Upper lobe of left lung (tissue), 4 donors: Measurements from ENCODE around the gene LGI4.

ENCODE experiments used
- POLR2A ChIP-seq, 4 donors: fragments of 450-650 bp; IDR thresholded peaks; one replicate each; pipeline ENCODE4 v1.5.1; 2016 to 2017; ENCODE audit warnings: antibody characterized with exemption in 4 of 4, mild to moderate bottlenecking in 2 of 4
- POLR2AphosphoS5 ChIP-seq, 2 donors: sonication (generic); formaldehyde crosslinking; IDR thresholded peaks; one replicate each; pipeline ENCODE4 v1.5.1; 2017; ENCODE audit warnings: antibody characterized with exemption in 2 of 2
- TF ChIP-seq, protein P1 (sequence below), 6 experiments: fragments of 450-650 bp in 4 of 6; fragments of 200-600 bp in 2 of 6; sonication (generic) in 2 of 6; IDR thresholded peaks; one replicate each; pipeline ENCODE4 v1.5.1; 2016 to 2019; ENCODE audit warnings: antibody characterized with exemption in 6 of 6

DNA sequence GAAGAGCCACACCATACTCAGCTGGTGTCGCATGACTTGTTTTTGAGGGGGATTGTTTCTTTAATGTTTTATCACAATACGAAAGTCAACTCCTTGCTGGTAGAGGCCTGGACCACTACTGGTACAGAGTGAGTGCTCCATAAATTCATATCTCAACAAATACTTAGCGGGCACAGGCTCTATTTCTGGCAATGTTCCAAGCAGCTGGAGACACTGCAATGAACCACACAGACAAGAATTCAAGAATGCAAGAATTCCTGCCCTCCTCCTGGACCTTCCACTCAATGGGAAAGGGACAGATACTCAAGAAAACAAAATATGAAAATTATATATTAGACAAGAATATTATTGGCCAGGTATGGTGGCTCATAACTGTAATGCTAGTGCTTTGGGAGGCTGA lies 14.6 kb upstream of the LGI4 start:
- TF ChIP-seq, protein P1, sequence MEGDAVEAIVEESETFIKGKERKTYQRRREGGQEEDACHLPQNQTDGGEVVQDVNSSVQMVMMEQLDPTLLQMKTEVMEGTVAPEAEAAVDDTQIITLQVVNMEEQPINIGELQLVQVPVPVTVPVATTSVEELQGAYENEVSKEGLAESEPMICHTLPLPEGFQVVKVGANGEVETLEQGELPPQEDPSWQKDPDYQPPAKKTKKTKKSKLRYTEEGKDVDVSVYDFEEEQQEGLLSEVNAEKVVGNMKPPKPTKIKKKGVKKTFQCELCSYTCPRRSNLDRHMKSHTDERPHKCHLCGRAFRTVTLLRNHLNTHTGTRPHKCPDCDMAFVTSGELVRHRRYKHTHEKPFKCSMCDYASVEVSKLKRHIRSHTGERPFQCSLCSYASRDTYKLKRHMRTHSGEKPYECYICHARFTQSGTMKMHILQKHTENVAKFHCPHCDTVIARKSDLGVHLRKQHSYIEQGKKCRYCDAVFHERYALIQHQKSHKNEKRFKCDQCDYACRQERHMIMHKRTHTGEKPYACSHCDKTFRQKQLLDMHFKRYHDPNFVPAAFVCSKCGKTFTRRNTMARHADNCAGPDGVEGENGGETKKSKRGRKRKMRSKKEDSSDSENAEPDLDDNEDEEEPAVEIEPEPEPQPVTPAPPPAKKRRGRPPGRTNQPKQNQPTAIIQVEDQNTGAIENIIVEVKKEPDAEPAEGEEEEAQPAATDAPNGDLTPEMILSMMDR (IDR thresholded peaks at IDR 0.05), result no peak
- TF ChIP-seq POLR2A (IDR thresholded peaks at IDR 0.05), result no peak
- no peak for TF ChIP-seq POLR2AphosphoS5 (IDR thresholded peaks at IDR 0.05)
